Pulmonary artery endothelial cell (primary cell): ENCODE results near the gene TFF2. TPM values are rescaled to one million over a fixed set of nuclear protein-coding genes. Genes with fewer than 3 reads are reported as not detected.

Source experiments
- DNase-seq: peaks from one replicate; pipeline ENCODE4 v3.0.0-alpha.2; 2011; ENCODE audit warnings: low read depth, low spot score
- total RNA-seq: library from RNA; depleted of rRNA; stranded (reverse); fragments of >200 nt; gene quantifications from 2 replicates; pipeline ENCODE4 v1.2.3, GENCODE V29; 2014

The TFF2 gene
- total RNA-seq, 1 donor from 2014 or later, result not detected

- no peak for DNase-seq
Observed at GRCh38 chr21:42321231-42321630, 29.6 kb downstream of the TFF2 start.

DNA sequence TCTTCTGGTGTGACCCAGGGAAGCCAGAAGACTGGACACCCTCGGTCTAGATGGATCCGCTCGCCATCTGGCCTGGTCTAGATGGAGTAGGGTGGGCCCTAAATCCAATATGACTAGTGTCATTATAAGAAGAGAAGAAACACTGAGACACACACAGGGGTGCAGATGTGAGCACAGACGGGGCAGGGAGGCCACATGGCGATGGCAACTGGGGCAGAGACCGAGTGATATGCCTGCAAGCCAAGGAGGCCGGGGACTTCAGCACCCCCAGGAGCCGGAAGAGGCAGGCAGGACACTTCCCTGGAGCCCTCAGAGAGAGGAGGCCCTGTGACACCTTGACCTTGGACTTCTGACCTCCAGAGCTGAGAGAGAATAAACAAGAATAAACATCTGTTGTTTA lies 30.0 kb downstream of the TFF2 start:
- DNase-seq, result no peak

DNA sequence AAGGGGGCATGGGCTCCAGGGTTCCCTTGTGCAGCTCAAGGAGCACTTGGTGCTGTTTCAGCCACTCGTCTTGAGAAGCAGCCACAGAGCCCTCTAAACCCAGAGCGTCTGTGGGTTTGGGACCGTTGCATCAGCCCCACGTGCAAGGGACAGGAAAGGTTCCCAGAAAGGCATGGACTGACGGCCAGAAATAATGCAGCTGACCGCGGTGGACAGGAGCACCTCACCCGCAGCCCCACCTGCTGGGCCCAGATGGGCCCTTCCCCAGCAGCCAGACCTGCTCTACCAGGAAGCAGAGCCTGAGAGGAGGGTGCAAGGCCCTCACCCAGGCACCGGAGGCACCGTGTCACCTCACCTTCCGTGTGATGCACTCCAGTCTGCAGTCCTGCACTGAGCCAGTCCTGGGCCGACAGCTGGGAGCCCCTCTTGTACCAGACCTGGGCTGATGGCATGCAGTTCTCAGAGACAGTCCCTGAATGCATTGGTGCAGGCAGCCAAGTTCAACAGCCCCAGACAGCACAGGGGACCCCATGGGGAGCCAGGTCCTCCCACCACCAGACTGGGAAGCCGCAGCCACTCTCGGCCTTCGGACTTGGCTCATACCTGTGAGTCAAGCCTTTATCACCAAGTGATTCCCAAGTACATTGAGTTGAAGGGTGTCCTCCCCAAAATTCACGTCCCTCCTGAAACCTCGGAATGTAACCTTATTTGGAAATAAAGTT lies 30.8 kb downstream of the TFF2 start:
- no peak for DNase-seq

- DNase-seq, result no peak
Observed at GRCh38 chr21:42319376-42319775, 31.4 kb downstream of the TFF2 start.

DNA sequence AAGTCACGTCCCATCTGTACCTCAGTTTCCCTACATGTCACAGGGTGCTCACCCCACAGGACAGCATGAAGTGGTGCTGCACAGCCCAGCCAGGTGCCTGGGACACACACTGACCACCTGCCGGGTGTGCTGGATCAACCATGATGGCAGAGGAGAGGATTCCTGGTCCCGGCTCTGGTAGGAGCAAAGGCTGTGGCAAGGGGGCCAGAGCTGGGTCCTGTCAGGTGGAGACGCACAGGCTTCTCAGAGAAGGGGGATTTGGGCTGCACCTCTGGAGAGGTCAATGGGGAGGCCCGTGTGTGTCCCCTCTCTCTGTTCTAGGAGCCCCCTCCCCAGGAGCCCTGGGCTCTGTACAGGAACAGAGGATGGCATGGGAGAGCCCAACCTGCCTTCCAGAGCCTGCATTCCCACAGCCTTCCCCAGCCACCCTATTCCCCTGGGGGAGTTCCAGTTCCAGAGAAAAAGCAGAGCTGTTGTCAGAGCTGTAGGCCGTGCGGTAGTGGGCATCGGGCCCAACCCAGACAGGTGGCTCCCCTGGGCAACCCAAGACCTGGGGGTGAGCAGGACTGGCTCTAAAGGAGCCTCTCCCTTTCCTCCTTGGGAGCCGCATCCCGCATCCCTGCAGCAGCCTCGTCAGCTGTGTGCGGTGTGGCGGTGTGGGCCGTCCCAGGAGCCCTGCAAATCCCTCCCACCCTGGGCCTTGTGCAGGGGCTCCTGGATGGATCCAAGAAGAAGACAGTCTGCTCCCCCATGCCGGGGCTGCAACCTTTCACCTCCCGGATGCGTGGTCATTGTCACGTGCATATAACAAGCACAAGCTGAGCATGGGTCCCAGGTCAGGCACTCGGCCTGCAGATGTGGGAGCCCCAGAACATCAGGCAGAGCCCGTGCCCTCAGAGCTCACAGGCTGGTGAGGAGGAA lies 32.7 kb downstream of the TFF2 start:
- DNase-seq, result no peak

DNA sequence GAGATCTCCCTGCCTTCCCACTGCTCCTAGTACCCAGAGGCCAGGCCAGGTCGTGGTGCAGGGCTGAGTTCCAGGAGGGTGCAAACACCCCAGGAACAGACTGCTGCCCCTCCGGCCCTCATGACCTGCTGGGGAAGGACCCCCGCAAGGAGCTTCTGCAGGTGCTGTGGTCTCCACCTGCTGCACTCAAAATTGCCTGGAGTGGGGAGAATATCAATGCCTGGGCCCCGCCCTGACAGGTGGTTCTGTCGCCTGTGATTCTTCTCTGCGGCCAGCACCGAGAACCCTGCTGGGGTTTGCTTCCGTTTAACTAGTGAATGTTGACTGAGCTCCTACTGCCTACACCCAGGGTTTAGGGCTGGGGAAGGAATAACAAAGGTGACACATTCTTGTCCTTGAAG lies 33.5 kb downstream of the TFF2 start:
- DNase-seq, result no peak

GRCh38 chr21:42316891-42317290 lies 33.9 kb downstream of the TFF2 start:
- DNase-seq, result no peak

- DNase-seq, result no peak
Observed at GRCh38 chr21:42315296-42315891, 35.4 kb downstream of the TFF2 start, which contains the start of gene TFF3. TFF3 (minus strand) TSS chr21:42315409; CDS start chr21:42315374, 35 bp downstream.

GRCh38 chr21:42314616-42315295 lies 36.0 kb downstream of the TFF2 start:
- no peak for DNase-seq

GRCh38 chr21:42313501-42313969 lies 37.3 kb downstream of the TFF2 start:
- no peak for DNase-seq

DNA sequence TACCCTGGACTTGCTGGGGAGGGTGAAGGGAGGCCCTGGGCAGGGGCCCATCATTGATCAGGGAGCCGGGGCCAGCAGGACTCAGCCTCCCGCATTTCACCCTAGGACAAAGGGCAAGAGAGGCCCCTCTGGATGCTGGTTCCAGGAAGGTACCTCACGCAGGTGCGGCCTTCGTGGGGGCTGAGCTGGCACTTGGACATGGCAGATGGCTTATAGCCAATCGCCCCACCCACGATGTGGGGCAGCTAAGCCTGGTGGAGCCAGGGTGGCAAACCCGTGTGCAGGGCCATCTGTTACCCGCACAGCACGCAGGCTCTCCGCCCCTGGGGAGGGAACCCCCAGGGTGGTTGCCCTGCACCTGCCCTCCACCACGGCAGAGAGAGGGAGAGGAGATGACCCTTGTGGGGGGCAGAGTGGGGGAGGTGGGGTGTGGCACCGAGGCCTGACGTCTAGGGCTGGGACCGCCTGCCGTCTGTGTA lies 38.1 kb downstream of the TFF2 start:
- no peak for DNase-seq

DNA sequence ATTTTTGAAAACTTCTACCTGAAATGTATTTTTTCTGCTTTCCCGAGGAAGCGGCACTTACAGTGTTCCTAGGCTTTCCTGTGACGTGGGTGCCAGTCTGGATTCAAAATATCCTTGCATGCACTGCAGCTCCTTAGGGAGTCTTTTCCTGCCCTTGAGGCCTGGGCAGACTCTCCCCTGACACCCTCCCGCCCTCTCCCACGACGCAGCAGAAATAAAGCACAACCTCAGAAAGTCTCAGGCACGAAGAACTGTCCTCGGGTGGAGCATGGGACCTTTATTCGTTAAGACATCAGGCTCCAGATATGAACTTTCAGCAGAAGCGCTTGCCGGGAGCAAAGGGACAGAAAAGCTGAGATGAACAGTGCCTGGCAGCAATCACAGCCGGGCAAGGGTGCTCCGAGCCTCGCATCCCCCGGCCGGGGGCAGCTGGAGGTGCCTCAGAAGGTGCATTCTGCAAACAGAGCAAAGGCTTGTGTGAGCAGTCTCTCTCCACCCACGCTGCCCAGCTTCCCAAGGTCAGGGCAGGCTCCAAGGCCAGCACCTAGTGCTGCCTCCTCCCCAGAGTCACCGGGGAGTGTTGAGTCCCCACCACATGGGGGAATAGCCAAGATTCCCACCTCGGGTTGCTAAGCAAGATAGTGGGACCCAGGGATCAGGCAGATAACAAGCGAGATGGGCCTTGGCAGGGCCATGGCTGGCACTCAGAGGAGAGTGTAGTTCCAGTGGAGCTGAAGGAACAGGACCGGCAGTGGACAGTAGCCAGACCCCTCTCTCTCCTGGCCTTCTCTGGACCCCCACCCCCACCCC lies 38.8 kb downstream of the TFF2 start:
- DNase-seq, result no peak

GRCh38 chr21:42311160-42311559 lies 39.6 kb downstream of the TFF2 start:
- DNase-seq, result no peak

- no peak for DNase-seq
Observed at GRCh38 chr21:42310411-42311001, 40.3 kb downstream of the TFF2 start.

DNA sequence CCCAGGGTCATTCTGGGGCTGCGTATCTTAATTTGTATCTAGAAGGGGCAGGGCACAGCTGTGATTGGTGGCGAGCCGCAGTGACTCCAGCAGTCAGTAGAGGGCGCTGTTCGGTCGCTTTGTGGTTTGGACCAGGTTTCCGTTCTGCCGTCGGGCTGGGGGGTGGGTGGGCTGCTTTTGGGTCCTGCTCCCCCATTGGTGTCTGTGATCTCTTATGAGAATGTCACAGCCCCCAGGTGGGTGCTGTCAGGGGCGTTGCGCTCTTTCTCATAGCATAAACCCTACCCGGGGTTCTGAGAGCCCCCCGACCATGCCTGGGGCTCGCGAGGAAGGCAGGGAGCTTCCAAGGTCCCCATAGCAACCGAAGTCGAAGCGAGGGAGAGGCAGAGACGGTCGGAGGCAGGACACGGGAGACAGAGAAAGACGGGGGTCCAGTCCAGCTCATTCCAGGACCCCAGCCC lies 41.0 kb downstream of the TFF2 start:
- no peak for DNase-seq

DNA sequence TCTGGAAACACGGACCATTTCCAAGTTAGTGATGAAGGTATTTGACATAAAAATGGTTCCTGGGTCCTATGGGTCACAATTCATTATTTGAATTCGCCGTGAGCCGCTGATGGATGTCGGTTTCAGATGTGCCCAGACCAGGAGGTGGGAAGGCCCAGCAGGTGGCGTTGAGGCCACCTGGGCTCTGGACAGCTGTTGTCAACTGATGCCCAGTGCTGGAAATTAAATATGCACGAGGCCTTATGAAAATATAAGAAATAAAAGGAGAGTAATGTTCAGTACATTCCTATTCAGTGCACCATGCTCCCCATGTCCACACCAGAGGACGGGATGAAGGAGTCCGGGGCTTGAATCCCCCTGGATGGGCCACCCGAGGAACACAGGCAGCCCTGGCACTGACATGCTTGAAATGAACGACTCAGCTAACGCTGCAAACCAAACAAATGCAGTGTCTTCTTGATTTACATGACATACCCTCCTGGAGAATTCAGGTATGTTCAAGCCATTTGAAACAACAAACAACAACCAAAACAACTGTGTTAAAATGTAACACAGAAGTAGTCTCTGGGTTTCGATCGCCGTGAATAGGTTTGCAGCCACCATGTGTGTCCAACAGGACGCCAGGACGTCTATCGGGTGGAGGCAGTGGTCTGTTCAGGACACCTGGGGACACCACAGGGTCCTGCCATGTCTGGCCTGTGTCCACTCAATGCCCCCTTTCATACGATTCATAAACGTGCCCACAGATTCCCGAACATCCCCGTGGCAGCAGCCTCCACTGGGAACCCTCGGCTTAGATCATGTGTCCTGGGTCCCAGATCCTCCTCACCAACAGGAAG lies 41.7 kb downstream of the TFF2 start:
- no peak for DNase-seq

DNA sequence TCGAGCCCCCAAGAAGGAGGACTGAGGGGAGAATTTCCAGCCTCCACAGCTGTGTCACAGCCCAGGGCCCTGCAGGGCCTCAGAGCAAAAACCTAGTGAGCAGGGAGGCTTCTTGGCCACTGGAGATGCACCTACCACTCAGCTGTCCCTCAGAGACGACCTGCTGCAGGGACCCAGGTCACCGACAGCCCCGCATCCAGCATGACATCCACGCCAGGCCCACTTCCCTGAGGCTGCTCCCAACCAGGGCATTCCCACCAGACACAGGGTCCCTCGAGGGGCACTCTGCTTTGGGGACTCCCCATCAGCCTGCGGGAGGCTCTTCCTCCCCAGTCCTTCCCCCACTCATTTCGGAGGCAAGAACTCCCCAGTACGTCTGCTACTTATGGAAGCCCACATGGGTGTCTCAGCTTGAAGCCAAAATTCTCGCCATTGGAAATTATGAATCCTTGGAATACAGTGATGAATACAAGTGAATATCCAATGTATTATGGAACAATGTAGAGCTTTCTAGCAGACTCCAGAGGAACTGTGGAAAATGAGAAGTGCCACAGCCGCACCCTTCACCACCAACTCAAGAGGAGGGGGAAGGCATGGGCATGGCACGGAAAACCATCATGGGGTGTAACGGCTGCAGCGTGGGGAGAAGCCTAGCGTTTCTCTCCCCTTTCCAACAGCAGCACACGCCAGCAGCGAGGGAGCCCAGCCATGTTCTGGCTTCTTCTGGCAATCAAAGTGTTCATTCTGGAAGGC lies 42.5 kb downstream of the TFF2 start:
- no peak for DNase-seq

GRCh38 chr21:42307106-42307505 lies 43.7 kb downstream of the TFF2 start:
- DNase-seq, result no peak
